Heart left ventricle (tissue), 16 donors: ENCODE results near the gene SLC22A4. TPM values are rescaled to one million over a fixed set of nuclear protein-coding genes. Genes with fewer than 3 reads are reported as not detected.

ENCODE experiments used
- ATAC-seq, 4 donors: fragments of 200-7000 bp; cut with Tn5 transposase; one replicate each; pipeline ENCODE4 v1.9.1; 2020 to 2022; ENCODE audit warnings: moderate library complexity in 4 of 4, mild to moderate bottlenecking in 3 of 4, moderate number of reproducible peaks in 1 of 4
- DNase-seq, 5 donors: peaks; one replicate each; pipeline ENCODE4 v3.0.0-alpha.2; 2020
- H3K27ac ChIP-seq, 12 donors: fragments of 200-600 bp; sonication (generic) in 4 of 12; one replicate each; pipeline versions ENCODE4 v1.5.0 to v1.8.0; 2016 to 2022; ENCODE audit warnings: mild to moderate bottlenecking in 2 of 12
- H3K27me3 ChIP-seq, 9 donors: fragments of 200-600 bp; sonication (generic) in 2 of 9; one replicate each; pipeline versions ENCODE4 v1.5.1 to v1.8.0; 2016 to 2022; ENCODE audit warnings: mild to moderate bottlenecking in 3 of 9
- H3K36me3 ChIP-seq, 9 donors: fragments of 200-600 bp; sonication (generic) in 2 of 9; one replicate each; pipeline versions ENCODE4 v1.5.0 to v1.8.0; 2018 to 2022; ENCODE audit warnings: mild to moderate bottlenecking in 2 of 9
- H3K4me1 ChIP-seq, 12 donors: fragments of 200-600 bp; sonication (generic) in 4 of 12; one replicate each; pipeline versions ENCODE4 v1.5.0 to v1.8.0; 2016 to 2022; ENCODE audit warnings: mild to moderate bottlenecking in 3 of 12
- H3K4me3 ChIP-seq, 12 donors: fragments of 200-600 bp; sonication (generic) in 4 of 12; one replicate each; pipeline versions ENCODE4 v1.5.0 to v1.8.0; 2017 to 2022; ENCODE audit warnings: mild to moderate bottlenecking in 9 of 12, moderate library complexity in 4 of 12
- H3K9me3 ChIP-seq, 12 donors: fragments of 200-600 bp; sonication (generic) in 4 of 12; one replicate each; pipeline versions ENCODE4 v1.5.0 to v1.8.0; 2016 to 2022; ENCODE audit warnings: mild to moderate bottlenecking in 1 of 12
- POLR2A ChIP-seq, 2 donors: fragments of 450-650 bp; IDR thresholded peaks; one replicate each; pipeline ENCODE4 v1.6.1; 2017; ENCODE audit warnings: antibody characterized with exemption in 2 of 2, mild to moderate bottlenecking in 2 of 2, moderate library complexity in 2 of 2
- WGBS, 4 donors: extraction: QIAGEN DNeasy Blood & Tissue Kit in 2 of 4; methylation state at CpG; one replicate each; pipeline versions ENCODE4 v1.1.5 to v1.1.7; 2013 to 2018; 5-methylcytosine and 5-hydroxymethylcytosine counted together
- intact Hi-C, 10 donors: fragments of 100-400 bp; cut with DNase I; formaldehyde crosslinking; loops; one replicate each; pipeline versions ENCODE4 v1.11.1 to v1.14.2; 2022
- polyA plus RNA-seq, 2 donors: library from polyadenylated mRNA; stranded (reverse); fragments of 200-250 nt; gene quantifications; one replicate each; pipeline ENCODE4 v1.2.3, GENCODE V29; 2013
- total RNA-seq, 9 donors: library from RNA; depleted of rRNA in 2 of 9; stranded (reverse); fragments of >200 nt in 2 of 9; fragmentation: NEBNext Ultra II Directional in 3 of 9; extraction: Animal tissue kit (Norgen Biotek cat#: 25700) in 3 of 9; gene quantifications; one replicate each; pipeline versions ENCODE4 v1.1.0 to v1.2.4, GENCODE V29; 2016 to 2023
- TF ChIP-seq, protein P1 (sequence below), 12 donors: fragments of 200-600 bp; sonication (generic) in 4 of 12; IDR thresholded peaks; one replicate each; pipeline versions ENCODE4 v1.5.0 to v1.8.0; 2018 to 2022; ENCODE audit warnings: antibody characterized with exemption in 12 of 12, mild to moderate bottlenecking in 5 of 12
- donor health status: ischemic (EF 13 %, LVEDD 7.1; RV severe dilation, severe dysfunction).
- donor health status: healthy with polysubstance abuse.
- donor health status: DM: no; HTN: yes; CAD: no.
- donor health status: DM: no; HTN: no; CAD: no.
- donor health status: ischemic (EF 25% LVEDD 6.9; RV normal size, moderate dysfunction).
- donor health status: ischemic (EF 25% LVEDD 5.7; RV mildly dilated, moderate dysfunction).
- donor health status: healthy.
- donor health status: DM: yes; HTN: yes; CAD: no.
- donor health status: ischemic (EF 35%, LVEDD 5.7; RV mildly dilated, moderate dysfunction).
- donor health status: nonischemic (EF 11% LVEDD 7.7; RV severe dilation, severe dysfunction).
- donor health status: DM: yes; HTN: yes; CAD: no.
- donor health status: PGD.
- donor health status: ischemic (EF 29% LVEDD 5.4; RV normal size, mild dysfunction).
- donor health status: nonischemic (EF 23%, LVEDD 6.1; RV moderate dilation, normal function).

Gene SLC22A4
- total and polyA plus RNA-seq, 11 donors: 0.30 to 4.9 (median 2.2) TPM

DNA sequence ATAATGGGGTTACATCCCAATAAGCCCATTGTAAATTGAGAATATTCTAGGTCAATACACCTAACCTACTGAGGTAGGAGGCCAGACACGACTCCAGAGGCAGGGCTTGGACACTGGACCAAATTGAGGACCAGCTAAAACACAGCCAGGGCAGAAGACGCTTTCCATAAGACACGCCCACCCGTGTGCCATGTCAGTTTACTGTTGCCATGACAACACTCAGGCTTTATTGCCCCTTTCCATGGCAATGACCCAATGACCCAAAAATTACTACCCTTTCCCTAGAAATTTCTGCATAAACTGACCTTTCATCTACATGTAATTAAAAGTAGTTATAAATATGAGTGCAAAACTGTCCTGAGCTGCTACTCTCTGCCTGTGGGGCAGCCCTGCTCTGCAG, 31.5 kb downstream of the SLC22A4 start:
- H3K27ac ChIP-seq: no peak overlapping the region
- no peak overlapping the region for H3K4me3 ChIP-seq
- H3K27me3 ChIP-seq: no peaks in the 10 kb centered on the region
- TF ChIP-seq, protein P1, sequence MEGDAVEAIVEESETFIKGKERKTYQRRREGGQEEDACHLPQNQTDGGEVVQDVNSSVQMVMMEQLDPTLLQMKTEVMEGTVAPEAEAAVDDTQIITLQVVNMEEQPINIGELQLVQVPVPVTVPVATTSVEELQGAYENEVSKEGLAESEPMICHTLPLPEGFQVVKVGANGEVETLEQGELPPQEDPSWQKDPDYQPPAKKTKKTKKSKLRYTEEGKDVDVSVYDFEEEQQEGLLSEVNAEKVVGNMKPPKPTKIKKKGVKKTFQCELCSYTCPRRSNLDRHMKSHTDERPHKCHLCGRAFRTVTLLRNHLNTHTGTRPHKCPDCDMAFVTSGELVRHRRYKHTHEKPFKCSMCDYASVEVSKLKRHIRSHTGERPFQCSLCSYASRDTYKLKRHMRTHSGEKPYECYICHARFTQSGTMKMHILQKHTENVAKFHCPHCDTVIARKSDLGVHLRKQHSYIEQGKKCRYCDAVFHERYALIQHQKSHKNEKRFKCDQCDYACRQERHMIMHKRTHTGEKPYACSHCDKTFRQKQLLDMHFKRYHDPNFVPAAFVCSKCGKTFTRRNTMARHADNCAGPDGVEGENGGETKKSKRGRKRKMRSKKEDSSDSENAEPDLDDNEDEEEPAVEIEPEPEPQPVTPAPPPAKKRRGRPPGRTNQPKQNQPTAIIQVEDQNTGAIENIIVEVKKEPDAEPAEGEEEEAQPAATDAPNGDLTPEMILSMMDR (IDR thresholded peaks at IDR 0.05): no peak
- no peak for TF ChIP-seq POLR2A (IDR thresholded peaks at IDR 0.05)
- peaks cover 0 to 5% (median 0%) of the 10 kb centered on the region in 12 donors for H3K4me1 ChIP-seq
- no peak for ATAC-seq
- no peaks in the 10 kb centered on the region for H3K9me3 ChIP-seq
- 80 to 91% (median 88%) methylated on average over 4 of the region's 4 CpGs for WGBS, 4 donors
- DNase-seq: no peak
- peaks cover 0 to 31% (median 18%) of the 10 kb centered on the region in 9 donors for H3K36me3 ChIP-seq
- intact Hi-C loops: no loop called here

DNA sequence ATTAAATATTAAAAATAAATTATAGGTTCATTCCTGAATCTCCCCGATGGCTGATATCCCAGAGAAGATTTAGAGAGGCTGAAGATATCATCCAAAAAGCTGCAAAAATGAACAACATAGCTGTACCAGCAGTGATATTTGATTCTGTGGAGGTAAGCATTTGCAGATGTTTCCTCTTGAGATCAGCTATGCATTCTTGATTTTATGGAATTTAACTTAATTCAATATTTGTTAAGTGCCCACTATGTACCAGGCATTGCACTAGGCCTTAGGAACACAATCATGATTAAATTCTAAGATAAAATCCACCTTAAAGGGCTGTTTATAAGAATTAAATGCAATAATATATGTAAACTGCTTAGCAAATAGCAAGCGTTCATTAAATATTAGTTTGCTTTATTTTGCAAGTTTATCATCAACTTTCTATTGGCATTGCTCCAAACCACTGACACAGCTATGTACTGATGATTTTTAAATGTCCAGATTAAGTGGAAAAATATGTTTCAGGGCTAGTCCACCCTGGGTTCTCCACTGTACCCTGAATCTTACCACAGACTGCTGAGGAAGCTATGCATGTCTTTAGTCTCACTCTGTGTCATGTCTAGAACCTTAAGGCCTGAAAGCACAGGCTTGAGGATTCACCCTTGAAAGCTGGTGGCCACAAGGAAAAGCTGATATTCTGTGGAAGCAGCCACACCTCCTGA, 33.2 kb downstream of the SLC22A4 start:
- DNase-seq (no peak), ATAC-seq (no peak)
- intact Hi-C loops: no loop called here
- no peaks in the 10 kb centered on the region for H3K9me3 ChIP-seq
- no peak overlapping the region for H3K27ac ChIP-seq
- no peaks in the 10 kb centered on the region for H3K27me3 ChIP-seq
- H3K4me3 ChIP-seq: no peak overlapping the region
- no peaks in the 10 kb centered on the region for H3K4me1 ChIP-seq
- 88 to 93% (median 89%) methylated on average over 2 of the region's 2 CpGs for WGBS, 4 donors
- no peak for TF ChIP-seq POLR2A (IDR thresholded peaks at IDR 0.05)
- TF ChIP-seq, protein P1 (IDR thresholded peaks at IDR 0.05): no peak
- H3K36me3 ChIP-seq: peaks cover 0 to 48% (median 32%) of the 10 kb centered on the region in 9 donors

DNA sequence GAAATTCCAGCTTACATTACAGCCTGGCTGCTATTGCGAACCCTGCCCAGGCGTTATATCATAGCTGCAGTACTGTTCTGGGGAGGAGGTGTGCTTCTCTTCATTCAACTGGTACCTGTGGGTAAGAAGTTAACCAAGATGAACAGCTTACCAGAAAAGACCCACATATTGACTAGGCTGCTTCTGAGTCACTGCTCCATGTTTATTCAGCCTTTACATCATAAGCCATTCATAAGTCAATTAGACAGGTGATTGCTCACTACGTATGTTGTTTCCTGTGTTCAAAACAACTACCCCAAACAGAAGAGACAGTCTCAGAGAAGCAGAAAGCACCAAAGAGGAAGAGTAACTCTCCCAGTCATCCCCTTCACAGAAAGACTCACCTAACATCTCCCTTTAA, 40.6 kb downstream of the SLC22A4 start:
- ATAC-seq: no peak
- no peaks in the 10 kb centered on the region for H3K4me1 ChIP-seq
- no peaks in the 10 kb centered on the region for H3K27me3 ChIP-seq
- no peak overlapping the region for H3K4me3 ChIP-seq
- DNase-seq: no peak
- 88 to 90% (median 89%) methylated on average over 3 of the region's 3 CpGs for WGBS, 4 donors
- H3K27ac ChIP-seq: no peak overlapping the region
- intact Hi-C loops: no loop called here
- TF ChIP-seq, protein P1 (IDR thresholded peaks at IDR 0.05): no peak
- no peak for TF ChIP-seq POLR2A (IDR thresholded peaks at IDR 0.05)
- no peaks in the 10 kb centered on the region for H3K9me3 ChIP-seq
- H3K36me3 ChIP-seq: peaks cover 0 to 55% (median 35%) of the 10 kb centered on the region in 9 donors

DNA sequence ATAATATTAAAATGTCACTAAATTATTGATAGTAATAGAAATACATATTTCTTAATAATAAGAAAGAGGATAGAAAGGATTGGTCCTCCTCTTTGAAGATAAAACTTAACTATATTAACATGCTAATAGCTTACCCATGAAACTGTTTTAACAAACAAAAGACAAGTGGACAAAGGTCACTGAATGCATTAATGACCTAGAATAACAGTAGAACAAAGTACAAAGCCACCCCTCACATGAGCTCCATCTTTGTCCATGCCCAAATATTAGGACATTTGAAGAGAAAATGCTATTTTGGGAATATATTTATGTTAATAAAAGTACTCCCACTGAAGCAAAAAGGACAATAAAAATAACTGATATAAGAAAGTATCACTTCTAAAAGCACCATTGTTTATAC, 41.2 kb downstream of the SLC22A4 start:
- H3K4me3 ChIP-seq: no peak overlapping the region
- no peak for DNase-seq
- peaks cover 0 to 49% (median 29%) of the 10 kb centered on the region in 9 donors for H3K36me3 ChIP-seq
- H3K4me1 ChIP-seq: no peaks in the 10 kb centered on the region
- no peaks in the 10 kb centered on the region for H3K9me3 ChIP-seq
- no peak overlapping the region for H3K27ac ChIP-seq
- TF ChIP-seq, protein P1 (IDR thresholded peaks at IDR 0.05): no peak
- no peak for TF ChIP-seq POLR2A (IDR thresholded peaks at IDR 0.05)
- intact Hi-C loops: no loop called here
- H3K27me3 ChIP-seq: no peaks in the 10 kb centered on the region
- ATAC-seq: no peak
